GM21786 (cell line): ENCODE results near the gene SYNJ1.
"Not testable (repeated sequence)": the region's sequence is repeated elsewhere in the genome, so short reads cannot be mapped to it uniquely, and the experiment has no call there.

ENCODE experiments used
- ATAC-seq: cut with Tn5 transposase; IDR thresholded peaks from one replicate; pipeline ENCODE4 v1.9.1; 2021; ENCODE audit not compliant: unreplicated experiment

Gene SYNJ1

DNA sequence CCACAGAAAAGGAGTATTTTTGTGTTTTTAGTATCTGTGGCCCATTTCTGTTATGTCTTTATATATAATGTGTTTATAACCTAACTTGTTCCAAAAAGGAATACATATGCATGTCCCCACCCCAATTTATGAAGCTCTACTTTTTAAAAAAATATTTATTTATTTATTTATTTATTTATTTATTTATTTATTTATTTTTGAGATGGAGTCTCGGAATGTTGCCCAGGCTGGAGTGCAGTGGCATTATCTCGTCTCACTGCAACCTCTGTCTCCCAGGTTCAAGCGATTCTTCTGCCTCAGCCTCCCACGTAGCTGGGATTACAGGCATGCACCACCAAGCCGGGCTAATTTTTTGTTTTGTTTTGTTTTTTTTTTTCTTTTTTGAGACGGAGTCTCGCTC, 32.3 kb downstream of the SYNJ1 start:
- not testable (repeated sequence) for ATAC-seq

GRCh38 chr21:32693581-32693980, 34.2 kb downstream of the SYNJ1 start:
- ATAC-seq, result no peak

DNA sequence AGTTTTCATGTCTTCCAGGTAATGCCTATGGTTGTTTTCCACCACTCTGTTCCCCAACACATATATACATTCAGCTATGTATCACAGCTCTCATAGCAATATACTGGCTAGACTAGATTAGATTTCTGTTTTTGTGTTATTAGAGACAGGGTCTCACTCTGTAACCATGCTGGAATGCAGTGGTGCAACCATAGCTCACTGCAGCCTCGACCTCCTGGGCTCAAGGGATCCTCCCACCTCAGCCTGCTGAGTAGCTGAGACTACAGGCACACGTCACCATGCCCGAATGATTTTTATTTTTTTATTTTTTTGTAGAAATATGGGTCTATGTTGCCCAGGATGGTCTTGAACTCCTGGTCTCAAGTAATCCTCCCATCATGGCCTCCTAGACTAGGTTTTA, 37.7 kb downstream of the SYNJ1 start:
- ATAC-seq, result no peak

- no peak for ATAC-seq
Observed at GRCh38 chr21:32687643-32688345, 40.0 kb downstream of the SYNJ1 start.

DNA sequence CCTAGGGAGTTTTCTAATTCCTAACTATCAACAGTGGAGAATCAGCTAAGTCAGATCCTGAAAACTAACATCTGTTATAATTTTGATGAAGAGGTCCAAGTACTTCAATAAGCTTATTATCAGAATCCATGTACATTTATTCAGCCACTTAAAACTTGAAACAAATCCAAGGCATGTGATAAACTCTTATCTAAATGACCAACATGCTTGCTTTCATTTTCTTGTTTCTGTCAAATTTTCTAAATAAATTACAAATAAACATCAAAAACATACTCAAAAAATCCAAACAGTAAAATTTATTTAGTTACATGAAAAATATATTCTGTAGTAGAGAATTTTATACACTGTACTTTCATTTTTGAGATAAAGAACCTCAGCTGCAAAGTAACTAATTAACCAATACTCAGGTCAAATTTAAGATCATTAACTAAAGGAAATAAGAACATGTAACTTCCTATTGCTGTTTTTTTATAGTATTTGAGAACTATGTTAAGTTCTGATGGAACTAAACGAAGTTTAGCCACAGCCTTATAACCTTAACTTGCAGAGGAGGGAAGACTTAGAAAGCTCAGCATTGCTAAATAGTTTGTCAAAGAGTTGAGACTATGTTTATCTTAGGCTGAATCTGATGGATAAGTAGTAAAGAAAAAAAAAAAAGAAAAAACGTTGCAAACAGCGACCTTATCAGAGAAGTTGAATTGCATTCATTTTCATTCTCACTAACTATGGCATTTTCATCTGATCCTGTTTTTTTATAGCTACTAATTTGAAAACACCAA, 44.9 kb downstream of the SYNJ1 start:
- ATAC-seq, result no peak

DNA sequence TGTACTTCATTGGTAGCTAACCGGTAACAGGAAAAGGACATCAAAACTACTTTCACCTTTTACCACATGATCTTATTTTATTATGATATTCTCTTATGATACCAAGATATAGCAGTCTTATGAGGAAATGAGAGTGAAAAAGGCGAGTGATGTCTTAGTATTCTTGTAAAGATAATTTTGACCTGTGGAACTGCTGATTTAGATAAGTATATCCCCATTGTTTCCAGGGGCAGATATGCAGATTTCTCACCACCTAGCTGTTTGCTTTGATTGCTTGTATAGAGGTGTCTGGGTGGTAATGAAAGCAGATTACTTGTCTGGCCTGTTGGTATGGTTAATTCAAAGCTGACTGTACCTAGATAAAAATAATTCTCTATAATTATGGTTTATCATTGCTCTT, 53.1 kb downstream of the SYNJ1 start:
- ATAC-seq, result no peak

GRCh38 chr21:32674038-32674437, 53.8 kb downstream of the SYNJ1 start:
- no peak for ATAC-seq

DNA sequence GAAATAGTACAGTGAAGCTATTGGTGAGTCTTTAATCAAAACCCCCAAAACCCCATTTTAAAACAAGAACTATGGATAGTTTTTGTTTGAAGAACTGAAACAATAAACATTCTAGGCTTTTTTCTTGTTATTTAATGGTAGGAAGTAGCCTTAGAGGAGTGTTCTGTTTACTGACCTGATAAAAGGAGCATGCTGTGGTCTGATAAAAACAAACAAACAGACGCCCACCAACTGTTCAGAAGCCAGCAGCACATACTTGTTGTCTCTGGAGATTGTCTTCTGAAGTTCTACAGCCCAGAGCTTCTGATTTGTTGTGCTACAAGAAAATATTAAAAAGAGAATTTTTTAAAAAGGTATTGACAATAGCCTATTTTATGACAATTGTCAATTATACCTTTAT, 61.6 kb downstream of the SYNJ1 start:
- no peak for ATAC-seq

GRCh38 chr21:32664095-32664494, 63.7 kb downstream of the SYNJ1 start:
- not testable (repeated sequence) for ATAC-seq

GRCh38 chr21:32661981-32662380, 65.8 kb downstream of the SYNJ1 start:
- ATAC-seq, result not testable (repeated sequence)

GRCh38 chr21:32661026-32661782, 66.6 kb downstream of the SYNJ1 start:
- ATAC-seq, result not testable (repeated sequence)

DNA sequence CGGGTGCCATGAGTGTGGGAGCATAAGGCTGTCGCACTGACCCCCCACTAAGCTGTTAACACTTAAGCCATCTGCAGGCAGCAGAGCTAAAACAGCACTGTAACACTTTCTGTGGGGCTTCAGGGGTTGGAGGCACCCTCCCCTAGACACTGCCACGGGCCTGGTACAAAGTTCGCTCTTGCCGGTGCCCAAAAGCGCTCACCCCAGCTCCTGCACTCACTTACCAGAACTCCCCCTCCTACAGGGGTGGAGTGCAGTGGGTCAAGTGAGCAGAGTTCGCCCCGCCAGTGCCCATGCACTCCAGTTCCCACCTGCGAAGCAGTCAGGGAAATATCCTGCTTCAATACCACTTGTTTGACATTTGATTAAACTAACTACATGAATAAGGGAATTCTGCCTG, 69.3 kb downstream of the SYNJ1 start:
- no peak for ATAC-seq

GRCh38 chr21:32653326-32653901, 74.4 kb downstream of the SYNJ1 start:
- no peak for ATAC-seq

- no peak for ATAC-seq
Observed at GRCh38 chr21:32648165-32648564, 79.6 kb downstream of the SYNJ1 start.

GRCh38 chr21:32645261-32646182, 82.3 kb downstream of the SYNJ1 start:
- ATAC-seq, result no peak

DNA sequence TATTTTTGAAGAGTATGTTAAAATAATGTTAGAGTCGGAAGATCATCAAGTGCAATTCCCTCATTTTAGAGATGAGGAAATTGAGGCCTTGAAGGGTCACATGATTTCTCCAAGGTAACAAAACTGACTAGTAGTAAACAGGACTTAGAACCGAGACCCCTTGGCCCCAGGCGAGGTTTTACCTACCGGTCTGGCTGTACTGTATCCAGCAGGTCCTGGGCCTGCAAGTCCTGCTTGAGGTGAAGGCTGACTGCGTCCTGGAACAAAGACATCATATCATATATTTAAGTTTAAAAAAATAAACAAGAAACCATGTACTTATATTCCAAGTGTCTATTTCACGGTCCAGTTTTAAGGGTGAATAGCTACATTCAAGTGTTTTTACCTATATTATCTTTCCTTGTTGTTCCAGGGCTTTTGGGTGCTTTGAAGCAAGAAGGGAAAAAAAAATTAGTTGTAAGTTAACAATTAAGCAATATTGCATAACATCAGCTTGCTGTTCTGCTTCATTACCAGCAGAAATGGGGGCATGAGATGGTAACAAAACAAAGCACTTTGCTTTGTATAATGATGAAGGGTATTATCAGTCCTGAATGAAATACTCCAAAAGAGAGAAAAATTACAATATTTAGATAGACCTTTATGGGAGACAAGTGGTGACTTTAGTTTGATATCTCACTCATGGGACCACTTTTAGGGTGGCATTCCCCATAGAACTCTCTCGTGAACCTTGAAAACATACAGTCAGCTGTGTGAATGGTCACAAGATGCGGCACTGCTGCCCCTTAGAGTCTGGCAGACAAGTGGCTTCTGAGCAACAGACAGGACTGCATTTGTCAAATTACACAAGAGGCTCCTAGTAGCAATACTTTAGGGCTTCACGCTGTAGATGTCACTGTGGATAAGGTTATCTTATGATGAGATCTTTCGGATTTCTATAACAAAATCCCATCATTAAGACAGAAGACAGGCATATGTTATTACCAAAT, 85.8 kb downstream of the SYNJ1 start:
- no peak for ATAC-seq

DNA sequence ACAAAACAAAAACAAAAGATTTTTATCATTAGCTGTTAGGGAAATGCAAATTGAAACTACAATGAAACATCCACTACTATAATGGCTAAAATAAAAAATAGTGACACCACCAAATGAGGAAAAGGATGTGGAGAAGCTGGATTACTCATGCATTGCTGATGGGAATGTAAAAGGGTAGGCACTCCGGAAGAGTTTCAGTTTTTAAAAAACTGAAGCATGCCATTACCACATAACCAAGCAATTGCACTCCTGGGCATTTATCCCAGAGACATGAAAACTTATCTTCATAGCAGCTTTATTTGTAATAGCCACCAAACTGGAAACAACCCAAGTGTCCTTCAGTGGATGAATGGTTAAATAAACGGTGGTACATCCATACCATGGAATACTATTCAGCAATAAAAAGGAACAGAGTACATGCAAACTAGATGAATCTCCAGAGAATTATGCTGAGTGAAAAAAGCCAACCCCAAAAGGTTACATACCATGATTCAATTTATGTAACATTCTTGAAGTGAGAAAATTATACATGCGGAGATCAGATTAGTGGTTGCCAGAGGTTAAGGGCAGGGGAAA, 101.1 kb downstream of the SYNJ1 start:
- no peak for ATAC-seq

DNA sequence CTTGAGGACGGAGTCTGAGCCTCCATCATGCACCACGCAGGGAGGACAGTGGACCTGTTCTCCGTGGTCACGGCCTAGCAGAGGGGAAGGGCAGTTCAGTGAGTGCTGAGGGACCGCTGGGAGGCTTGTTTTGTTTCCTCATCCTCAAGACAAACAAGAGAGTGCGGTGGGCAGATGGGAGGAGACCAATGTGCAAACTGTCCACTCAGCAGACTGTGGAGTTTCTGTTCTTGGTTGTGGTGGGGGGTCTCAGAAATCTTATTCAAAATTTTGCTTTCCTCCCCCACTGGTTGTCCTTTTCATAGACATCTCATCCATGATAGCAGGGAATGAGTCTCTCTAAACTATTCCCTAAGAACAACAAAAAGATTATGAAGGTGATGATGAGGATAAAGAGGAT, 109.6 kb downstream of the SYNJ1 start:
- ATAC-seq, result not testable (repeated sequence)
